Panc1 (cell line): Measurements from ENCODE around the gene SCAF1. TPM values are rescaled to one million over a fixed set of nuclear protein-coding genes. Genes with fewer than 3 reads are reported as not detected.
A peak's percentile ranks its signal among the peaks of the same experiment; 100 is the strongest.

Source experiments
- ATAC-seq: fragments of 200-7000 bp; cut with Tn5 transposase; 2 replicates; pipeline ENCODE4 v1.9.1; 2020; ENCODE audit warnings: mild to moderate bottlenecking, moderate library complexity
- BruUV-seq: library from RNA; stranded (reverse); fragments of 400-500 nt; replicated peaks from 2 replicates; lab custom pipeline; 2021; lab: Mats Ljungman, UMichigan
- CTCF ChIA-PET: fragments of 300-600 bp; sonication (Branson Sonifier 250); formaldehyde crosslinking; loops from one replicate; lab custom pipeline; 2022; ENCODE audit warnings: antibody characterized with exemption; lab: Charles Lee
- POLR2A ChIA-PET: fragments of 300-600 bp; sonication (Branson Sonifier 250); formaldehyde crosslinking; loops from one replicate; lab custom pipeline; 2022; ENCODE audit warnings: antibody characterized with exemption; lab: Charles Lee
- DNase-seq: peaks from one replicate; pipeline ENCODE4 v3.0.0-alpha.2; 2010; ENCODE audit warnings: low read depth, low spot score
- H3K27ac ChIP-seq: 2 replicates; pipeline ENCODE4 v1.5.1; 2011; ENCODE audit warnings: mild to moderate bottlenecking, low read length, inconsistent platforms
- H3K27me3 ChIP-seq: fragments of 200-500 bp; sonication (Bioruptor generic); 2 replicates; pipeline ENCODE4 v1.6.0; 2014; ENCODE audit warnings: low read length, inconsistent platforms; ENCODE audit not compliant: control insufficient read depth, insufficient read depth
- H3K36me3 ChIP-seq: fragments of 200-500 bp; sonication (Bioruptor generic); 2 replicates; pipeline ENCODE4 v1.5.1; 2014; ENCODE audit warnings: inconsistent platforms, mild to moderate bottlenecking, low read length, moderate library complexity; ENCODE audit not compliant: control insufficient read depth, insufficient read depth
- H3K4me1 ChIP-seq: 2 replicates; pipeline ENCODE4 v1.5.1; 2011; ENCODE audit warnings: inconsistent platforms, mild to moderate bottlenecking, low read length, moderate library complexity; ENCODE audit not compliant: control insufficient read depth, insufficient read depth
- H3K4me3 ChIP-seq, 2 experiments: 2 replicates each; pipeline ENCODE4 v1.5.1; 2011 to 2012; ENCODE audit warnings: low read depth in 2 of 2, low read length in 2 of 2, mild to moderate bottlenecking in 2 of 2, inconsistent platforms in 1 of 2, moderate library complexity in 1 of 2
- H3K9me3 ChIP-seq: fragments of 200-500 bp; sonication (Bioruptor generic); 2 replicates; pipeline ENCODE4 v1.5.1; 2014; ENCODE audit warnings: low read depth, mild to moderate bottlenecking, inconsistent platforms, low read length, moderate library complexity; ENCODE audit not compliant: control insufficient read depth, insufficient read depth
- POLR2AphosphoS5 ChIP-seq: IDR thresholded peaks from 2 replicates; pipeline ENCODE4 v1.6.1; 2012; ENCODE audit warnings: mild to moderate bottlenecking, low read depth, low read length, moderate library complexity
- SIN3A ChIP-seq: IDR thresholded peaks from 2 replicates; pipeline ENCODE4 v1.6.1; 2012; ENCODE audit warnings: low read depth, mild to moderate bottlenecking, low read length, moderate library complexity, borderline replicate concordance; ENCODE audit not compliant: insufficient read depth
- TCF7L2 ChIP-seq: IDR thresholded peaks from 2 replicates; pipeline ENCODE4 v1.6.1; 2011; ENCODE audit warnings: mild to moderate bottlenecking, low read depth, low read length, inconsistent platforms
- in situ Hi-C: cut with HindIII; loops from 2 replicates; pipeline ENCODE4 v1.10.0; 2016; ENCODE audit warnings: low sequenced_read_pairs, low pct_unique_long_range_greater_than_20kb
- intact Hi-C: fragments of 100-400 bp; cut with micrococcal nuclease; formaldehyde crosslinking; loops from one replicate; pipeline ENCODE4 v1.10.0; 2022; ENCODE audit not compliant: unreplicated experiment
- total RNA-seq: library from RNA; stranded (reverse); gene quantifications from one replicate; pipeline ENCODE4 v1.2.1, GENCODE V29; 2021; ENCODE audit not compliant: unreplicated experiment
- TF ChIP-seq, protein P1 (sequence below): fragments of 450-650 bp; IDR thresholded peaks from 2 replicates; pipeline ENCODE4 v1.5.1; 2017; ENCODE audit warnings: mild to moderate bottlenecking
- TF ChIP-seq, protein P2 (sequence below), 2 experiments: IDR thresholded peaks; 2 replicates each; pipeline ENCODE4 v1.6.1; 2011 to 2012; ENCODE audit warnings: low read depth in 2 of 2, control low read depth in 1 of 2, low read length in 1 of 2, mild to moderate bottlenecking in 1 of 2, moderate library complexity in 1 of 2; ENCODE audit not compliant: insufficient read depth in 1 of 2

SCAF1 gene
- total RNA-seq, 1 experiment from 2014 or later = 77.4 TPM

DNA sequence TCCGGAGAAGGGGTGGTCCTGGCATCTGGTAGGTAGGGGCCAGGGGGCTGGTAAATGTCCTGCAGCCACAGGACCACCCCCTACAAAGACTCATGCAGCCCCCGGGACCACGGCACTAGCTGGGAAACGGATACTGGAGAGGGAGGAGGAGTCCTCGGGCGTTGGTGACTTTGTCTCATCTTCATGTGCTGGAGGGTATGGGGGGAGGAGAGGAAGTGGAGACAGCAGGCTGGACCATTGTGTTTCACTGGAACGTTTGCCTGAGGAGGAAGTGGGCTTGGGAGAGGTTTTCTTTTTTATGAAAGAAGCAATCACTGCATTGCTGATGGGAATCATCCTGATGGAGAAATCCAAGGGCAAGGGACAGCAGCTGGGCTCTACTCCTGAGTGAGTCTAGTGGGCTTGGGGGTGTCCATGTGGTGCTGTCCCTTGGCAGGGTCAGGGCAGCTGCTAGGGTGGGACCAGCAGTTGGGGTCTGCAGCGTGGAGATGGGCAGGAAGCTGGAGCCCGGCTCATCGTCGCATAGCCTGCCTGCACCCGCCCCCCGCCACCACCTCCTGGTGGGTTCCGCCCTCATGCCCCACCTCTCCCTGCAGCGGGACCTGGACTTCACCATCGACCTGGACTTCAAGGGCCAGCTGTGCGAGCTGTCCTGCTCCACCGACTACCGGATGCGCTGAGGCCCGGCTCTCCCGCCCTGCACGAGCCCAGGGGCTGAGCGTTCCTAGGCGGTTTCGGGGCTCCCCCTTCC is 45.7 kb downstream of the SCAF1 start:
- ATAC-seq (no peak), DNase-seq (no peak)
- intact Hi-C loops (no loop called here), in situ Hi-C loops (no loop called here)
- ChIA-PET CTCF (no interaction called here), POLR2A (no interaction called here)
- no peaks in the 10 kb centered on the region for H3K9me3 ChIP-seq
- TSS peak; percentile 59 for BruUV-seq
- H3K36me3 ChIP-seq = no peaks in the 10 kb centered on the region
- 0 out of 2 replicates have a peak, but pooled peaks cover 2% of the 10 kb centered on the region for H3K4me1 ChIP-seq
- TF ChIP-seq, protein P1, sequence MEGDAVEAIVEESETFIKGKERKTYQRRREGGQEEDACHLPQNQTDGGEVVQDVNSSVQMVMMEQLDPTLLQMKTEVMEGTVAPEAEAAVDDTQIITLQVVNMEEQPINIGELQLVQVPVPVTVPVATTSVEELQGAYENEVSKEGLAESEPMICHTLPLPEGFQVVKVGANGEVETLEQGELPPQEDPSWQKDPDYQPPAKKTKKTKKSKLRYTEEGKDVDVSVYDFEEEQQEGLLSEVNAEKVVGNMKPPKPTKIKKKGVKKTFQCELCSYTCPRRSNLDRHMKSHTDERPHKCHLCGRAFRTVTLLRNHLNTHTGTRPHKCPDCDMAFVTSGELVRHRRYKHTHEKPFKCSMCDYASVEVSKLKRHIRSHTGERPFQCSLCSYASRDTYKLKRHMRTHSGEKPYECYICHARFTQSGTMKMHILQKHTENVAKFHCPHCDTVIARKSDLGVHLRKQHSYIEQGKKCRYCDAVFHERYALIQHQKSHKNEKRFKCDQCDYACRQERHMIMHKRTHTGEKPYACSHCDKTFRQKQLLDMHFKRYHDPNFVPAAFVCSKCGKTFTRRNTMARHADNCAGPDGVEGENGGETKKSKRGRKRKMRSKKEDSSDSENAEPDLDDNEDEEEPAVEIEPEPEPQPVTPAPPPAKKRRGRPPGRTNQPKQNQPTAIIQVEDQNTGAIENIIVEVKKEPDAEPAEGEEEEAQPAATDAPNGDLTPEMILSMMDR = no peak
- TF ChIP-seq SIN3A = no peak
- TF ChIP-seq, protein P2, sequence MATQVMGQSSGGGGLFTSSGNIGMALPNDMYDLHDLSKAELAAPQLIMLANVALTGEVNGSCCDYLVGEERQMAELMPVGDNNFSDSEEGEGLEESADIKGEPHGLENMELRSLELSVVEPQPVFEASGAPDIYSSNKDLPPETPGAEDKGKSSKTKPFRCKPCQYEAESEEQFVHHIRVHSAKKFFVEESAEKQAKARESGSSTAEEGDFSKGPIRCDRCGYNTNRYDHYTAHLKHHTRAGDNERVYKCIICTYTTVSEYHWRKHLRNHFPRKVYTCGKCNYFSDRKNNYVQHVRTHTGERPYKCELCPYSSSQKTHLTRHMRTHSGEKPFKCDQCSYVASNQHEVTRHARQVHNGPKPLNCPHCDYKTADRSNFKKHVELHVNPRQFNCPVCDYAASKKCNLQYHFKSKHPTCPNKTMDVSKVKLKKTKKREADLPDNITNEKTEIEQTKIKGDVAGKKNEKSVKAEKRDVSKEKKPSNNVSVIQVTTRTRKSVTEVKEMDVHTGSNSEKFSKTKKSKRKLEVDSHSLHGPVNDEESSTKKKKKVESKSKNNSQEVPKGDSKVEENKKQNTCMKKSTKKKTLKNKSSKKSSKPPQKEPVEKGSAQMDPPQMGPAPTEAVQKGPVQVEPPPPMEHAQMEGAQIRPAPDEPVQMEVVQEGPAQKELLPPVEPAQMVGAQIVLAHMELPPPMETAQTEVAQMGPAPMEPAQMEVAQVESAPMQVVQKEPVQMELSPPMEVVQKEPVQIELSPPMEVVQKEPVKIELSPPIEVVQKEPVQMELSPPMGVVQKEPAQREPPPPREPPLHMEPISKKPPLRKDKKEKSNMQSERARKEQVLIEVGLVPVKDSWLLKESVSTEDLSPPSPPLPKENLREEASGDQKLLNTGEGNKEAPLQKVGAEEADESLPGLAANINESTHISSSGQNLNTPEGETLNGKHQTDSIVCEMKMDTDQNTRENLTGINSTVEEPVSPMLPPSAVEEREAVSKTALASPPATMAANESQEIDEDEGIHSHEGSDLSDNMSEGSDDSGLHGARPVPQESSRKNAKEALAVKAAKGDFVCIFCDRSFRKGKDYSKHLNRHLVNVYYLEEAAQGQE (IDR thresholded peaks at IDR 0.05; ENCODE audit: insufficient read depth in 1 of 2, low read depth in 2 of 2, low read length in 1 of 2) = no peak
- no peaks in the 10 kb centered on the region for H3K27me3 ChIP-seq
- H3K27ac ChIP-seq = no peak overlapping the region
- no peak overlapping the region for H3K4me3 ChIP-seq

- BruUV-seq = no TSS peak
- Histone ChIP-seq H3K4me3 (no peak overlapping the region), H3K27ac (no peak overlapping the region), H3K36me3 (no peaks in the 10 kb centered on the region), H3K27me3 (no peaks in the 10 kb centered on the region), H3K9me3 (no peaks in the 10 kb centered on the region), H3K4me1 (0 out of 2 replicates have a peak, but pooled peaks cover 2% of the 10 kb centered on the region)
- intact Hi-C loops = no loop called here
- TF ChIP-seq POLR2AphosphoS5 = 0 out of 2 replicates have a peak, but pooled peaks have one; percentile 6
- no peak for TF ChIP-seq TCF7L2
- in situ Hi-C loops = no loop called here
- ChIA-PET POLR2A (no interaction called here), CTCF (no interaction called here)
- DNase-seq (no peak), ATAC-seq (peak; percentile 3; the same call in 1 of the 2 replicates)
These were observed 46.6 kb downstream of the SCAF1 start for GRCh38 chr19:49688531-49689132.
